Measurements from ENCODE around the gene MTREX.

MTREX gene

DNA sequence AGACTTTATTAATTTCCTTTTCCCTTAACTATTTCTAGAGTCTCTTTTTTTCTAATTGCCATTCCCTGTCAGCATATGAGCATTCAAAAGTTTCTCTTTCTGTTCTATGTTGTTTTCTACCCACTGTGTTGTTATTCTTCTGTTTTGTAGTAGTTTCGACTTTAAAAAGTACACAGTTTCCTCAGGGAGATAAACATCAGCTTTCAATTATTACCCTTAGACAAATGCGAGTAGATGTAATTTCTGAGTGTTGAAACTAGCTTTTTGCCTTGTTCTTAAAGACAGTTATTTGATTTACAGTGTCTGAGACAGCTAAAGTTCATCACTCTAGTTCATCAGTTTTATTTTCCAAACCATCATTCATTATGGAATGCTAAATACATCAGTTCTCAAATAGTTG lies 19.5 kb downstream of the MTREX start:
- no peaks in the 10 kb centered on the region for H3K9me3 ChIP-seq (ENCODE audit: control insufficient read depth, low read length)
- H3K27ac ChIP-seq: no peak overlapping the region

DNA sequence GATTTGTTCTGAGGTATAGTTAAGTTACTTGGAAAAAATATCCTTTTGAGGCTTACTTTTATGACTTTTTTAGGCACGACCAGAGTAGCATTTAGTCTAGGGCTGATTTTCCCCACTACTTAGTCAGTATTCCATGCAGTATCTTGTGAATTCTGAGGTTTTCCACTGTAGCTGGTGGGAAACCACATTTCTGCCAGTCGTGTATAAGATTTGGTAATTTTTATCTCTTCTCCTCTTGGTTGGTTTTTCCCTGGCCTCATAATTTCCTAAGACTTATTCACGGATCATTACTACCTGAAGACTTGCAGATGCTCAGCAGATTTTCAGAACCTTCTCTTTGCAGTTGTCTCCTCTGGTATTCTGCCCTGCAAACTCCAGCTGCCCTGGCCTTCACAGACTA lies 23.5 kb downstream of the MTREX start:
- no peak overlapping the region for H3K4me3 ChIP-seq (ENCODE audit: low read depth, low read length)
- no peaks in the 10 kb centered on the region for H3K36me3 ChIP-seq (ENCODE audit: control insufficient read depth, insufficient read depth, low read length)
- H3K4me1 ChIP-seq: no peaks in the 10 kb centered on the region

More for the DNA sequence above, 19.5 kb downstream of the MTREX start:
- no peak for TF ChIP-seq CTCF (IDR thresholded peaks at IDR 0.05)
- H2AFZ ChIP-seq: no peak overlapping the region
- H3K27me3 ChIP-seq (ENCODE audit: control insufficient read depth, insufficient read depth, low read length): no peaks in the 10 kb centered on the region
- no peak overlapping the region for H3K4me3 ChIP-seq (ENCODE audit: low read depth, low read length)
- H3K4me1 ChIP-seq: peaks cover 5% of the 10 kb centered on the region
- H3K79me2 ChIP-seq: no peaks in the 10 kb centered on the region
- no peak overlapping the region for H3K4me2 ChIP-seq (ENCODE audit: low read length)
- H3K36me3 ChIP-seq (ENCODE audit: control insufficient read depth, insufficient read depth, low read length): no peaks in the 10 kb centered on the region
- H3K9ac ChIP-seq: no peak overlapping the region

DNA sequence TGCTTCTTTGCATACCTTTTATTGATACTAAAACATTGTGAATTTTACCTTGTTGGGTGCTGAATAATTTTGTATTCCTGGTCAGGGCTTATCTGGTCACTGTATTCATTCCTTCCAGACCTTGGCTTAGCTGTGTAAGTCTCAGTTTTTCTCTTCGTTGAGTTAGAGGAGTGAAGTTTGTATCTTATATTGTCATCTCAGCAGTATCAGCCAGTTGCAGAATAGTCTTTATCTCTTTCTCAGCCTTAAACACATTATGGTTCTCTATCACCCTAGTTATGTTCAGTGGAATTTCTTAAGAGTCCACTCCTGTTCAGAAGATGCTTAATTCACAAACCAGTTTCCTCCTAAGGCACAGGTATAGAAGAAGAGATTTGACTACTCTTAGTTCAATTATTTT lies 25.2 kb downstream of the MTREX start:
- TF ChIP-seq CTCF (IDR thresholded peaks at IDR 0.05): no peak

More for the DNA sequence above, 23.5 kb downstream of the MTREX start:
- no peak overlapping the region for H2AFZ ChIP-seq
- H3K9me3 ChIP-seq (ENCODE audit: control insufficient read depth, low read length): no peaks in the 10 kb centered on the region
- H3K79me2 ChIP-seq: peaks cover 3% of the 10 kb centered on the region
- H3K9ac ChIP-seq: no peak overlapping the region
- no peak overlapping the region for H3K4me2 ChIP-seq (ENCODE audit: low read length)
- TF ChIP-seq CTCF (IDR thresholded peaks at IDR 0.05): no peak
- H3K27ac ChIP-seq: no peak overlapping the region
- no peaks in the 10 kb centered on the region for H3K27me3 ChIP-seq (ENCODE audit: control insufficient read depth, insufficient read depth, low read length)

GRCh38 chr5:55333811-55334210 lies 26.0 kb downstream of the MTREX start:
- H3K9me3 ChIP-seq (ENCODE audit: control insufficient read depth, low read length): no peaks in the 10 kb centered on the region
- H3K4me2 ChIP-seq (ENCODE audit: low read length): no peak overlapping the region
- no peaks in the 10 kb centered on the region for H3K4me1 ChIP-seq
- peaks cover 4% of the 10 kb centered on the region for H3K79me2 ChIP-seq
- no peak overlapping the region for H3K9ac ChIP-seq
- no peak overlapping the region for H3K27ac ChIP-seq
- H3K36me3 ChIP-seq (ENCODE audit: control insufficient read depth, insufficient read depth, low read length): no peaks in the 10 kb centered on the region
- TF ChIP-seq CTCF (IDR thresholded peaks at IDR 0.05): no peak
- no peaks in the 10 kb centered on the region for H3K27me3 ChIP-seq (ENCODE audit: control insufficient read depth, insufficient read depth, low read length)
- no peak overlapping the region for H2AFZ ChIP-seq
- H3K4me3 ChIP-seq (ENCODE audit: low read depth, low read length): no peak overlapping the region

More for the DNA sequence above, 25.2 kb downstream of the MTREX start:
- Histone ChIP-seq H3K36me3 (ENCODE audit: control insufficient read depth, insufficient read depth, low read length) (no peaks in the 10 kb centered on the region), H3K79me2 (peaks cover 3% of the 10 kb centered on the region), H3K9ac (no peak overlapping the region), H3K4me3 (ENCODE audit: low read depth, low read length) (no peak overlapping the region), H3K27ac (no peak overlapping the region), H3K27me3 (ENCODE audit: control insufficient read depth, insufficient read depth, low read length) (no peaks in the 10 kb centered on the region), H2AFZ (no peak overlapping the region), H3K9me3 (ENCODE audit: control insufficient read depth, low read length) (no peaks in the 10 kb centered on the region), H3K4me2 (ENCODE audit: low read length) (no peak overlapping the region), H3K4me1 (no peaks in the 10 kb centered on the region)

DNA sequence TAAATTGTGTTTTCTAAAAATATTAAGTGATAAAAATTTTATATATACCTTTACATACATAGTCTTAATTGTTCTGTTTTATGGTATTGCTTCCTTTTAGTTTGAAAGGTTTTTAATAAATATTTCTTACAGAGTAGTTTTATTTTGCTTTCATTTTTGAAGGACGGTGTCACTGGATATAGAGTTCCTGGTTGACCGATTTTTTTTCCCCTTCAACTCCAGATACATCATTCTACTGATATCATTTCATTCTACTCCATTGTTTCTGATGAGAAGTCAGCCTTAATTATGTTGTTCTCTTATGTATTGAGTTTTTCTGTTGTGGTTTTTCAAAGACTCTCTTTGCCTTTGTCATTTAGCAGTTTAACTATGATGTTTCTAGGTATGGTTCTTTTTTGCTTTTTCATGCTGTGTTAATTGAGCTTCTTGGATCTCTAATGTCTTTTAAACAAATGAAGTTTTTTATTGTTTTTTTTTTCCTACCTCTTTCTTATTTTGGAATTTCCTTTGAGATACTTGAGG lies 30.4 kb downstream of the MTREX start:
- no peaks in the 10 kb centered on the region for H3K4me1 ChIP-seq
- no peaks in the 10 kb centered on the region for H3K36me3 ChIP-seq (ENCODE audit: control insufficient read depth, insufficient read depth, low read length)
- TF ChIP-seq CTCF (IDR thresholded peaks at IDR 0.05): no peak
- no peaks in the 10 kb centered on the region for H3K27me3 ChIP-seq (ENCODE audit: control insufficient read depth, insufficient read depth, low read length)
- H3K79me2 ChIP-seq: peaks cover 6% of the 10 kb centered on the region
- H3K27ac ChIP-seq: no peak overlapping the region
- no peak overlapping the region for H3K4me3 ChIP-seq (ENCODE audit: low read depth, low read length)
- H3K9me3 ChIP-seq (ENCODE audit: control insufficient read depth, low read length): no peaks in the 10 kb centered on the region
- H3K9ac ChIP-seq: no peak overlapping the region
- H2AFZ ChIP-seq: no peak overlapping the region
- no peak overlapping the region for H3K4me2 ChIP-seq (ENCODE audit: low read length)

Measured in parathyroid adenoma (tissue), 2 donors.